WTC11 (cell line): ENCODE measurements around the gene EREG. TPM values are rescaled to one million over a fixed set of nuclear protein-coding genes. Genes with fewer than 3 reads are reported as not detected.

ENCODE experiments used
- ATAC-seq: fragments of 200-7000 bp; cut with Tn5 transposase; 2 replicates; pipeline ENCODE4 v1.10.0; 2021; ENCODE audit warnings: mild to moderate bottlenecking, moderate library complexity
- CTCF ChIA-PET: fragments of 300-600 bp; sonication (Branson Sonifier 250); formaldehyde crosslinking; loops from one replicate; lab custom pipeline; 2021; ENCODE audit warnings: antibody characterized with exemption; lab: Charles Lee
- POLR2A ChIA-PET: fragments of 350-600 bp; sonication (Branson Sonifier 250); formaldehyde crosslinking; loops from one replicate; lab custom pipeline; 2021; ENCODE audit warnings: antibody characterized with exemption; lab: Charles Lee
- DNase-seq: peaks from one replicate; pipeline ENCODE4 v3.0.0; 2021; ENCODE audit warnings: low spot score
- H3K27ac Mint-ChIP-seq: 2 replicates; pipeline ENCODE4 v1.8.0; 2021; ENCODE audit warnings: mixed read lengths
- H3K27me3 Mint-ChIP-seq: 2 replicates; pipeline ENCODE4 v1.8.0; 2021; ENCODE audit warnings: low read depth, mild to moderate bottlenecking, moderate library complexity, mixed read lengths
- H3K36me3 Mint-ChIP-seq: 2 replicates; pipeline ENCODE4 v1.8.0; 2021; ENCODE audit warnings: mixed read lengths
- H3K4me1 Mint-ChIP-seq: 2 replicates; pipeline ENCODE4 v1.8.0; 2022; ENCODE audit warnings: mixed read lengths
- H3K4me3 Mint-ChIP-seq: 2 replicates; pipeline ENCODE4 v1.8.0; 2021; ENCODE audit warnings: mild to moderate bottlenecking, moderate library complexity, mixed read lengths
- H3K9me3 Mint-ChIP-seq: 2 replicates; pipeline ENCODE4 v1.8.0; 2021; ENCODE audit warnings: mixed read lengths
- ATF6 ChIP-seq: sonication (generic); formaldehyde crosslinking; IDR thresholded peaks from 2 replicates; pipeline ENCODE4 v1.8.1; 2023; ENCODE audit warnings: mild to moderate bottlenecking, missing genetic modification reagents
- CREM ChIP-seq: sonication (generic); formaldehyde crosslinking; IDR thresholded peaks from 2 replicates; pipeline ENCODE4 v1.8.1; 2022; ENCODE audit warnings: mild to moderate bottlenecking, missing genetic modification reagents, moderate library complexity
- E2F4 ChIP-seq: sonication (generic); formaldehyde crosslinking; IDR thresholded peaks from 2 replicates; pipeline ENCODE4 v1.8.1; 2022; ENCODE audit warnings: low read depth, mild to moderate bottlenecking, moderate library complexity, missing genetic modification reagents, borderline replicate concordance
- E2F5 ChIP-seq: sonication (generic); formaldehyde crosslinking; IDR thresholded peaks from 2 replicates; pipeline ENCODE4 v1.8.1; 2022; ENCODE audit warnings: mild to moderate bottlenecking, moderate library complexity, missing genetic modification reagents
- ELF4 ChIP-seq: sonication (generic); formaldehyde crosslinking; IDR thresholded peaks from 2 replicates; pipeline ENCODE4 v1.8.1; 2022; ENCODE audit warnings: low read depth, mild to moderate bottlenecking, moderate library complexity, missing genetic modification reagents
- EMX1 ChIP-seq: fragments of 250-450 bp; sonication (Bioruptor Pico); IDR thresholded peaks from 2 replicates; pipeline ENCODE4 v1.8.0; 2021; ENCODE audit warnings: mild to moderate bottlenecking
- FOXP1 ChIP-seq: sonication (generic); formaldehyde crosslinking; IDR thresholded peaks from 2 replicates; pipeline ENCODE4 v1.8.0; 2022; ENCODE audit warnings: missing genetic modification reagents, mild to moderate bottlenecking, moderate library complexity, borderline replicate concordance
- HMGXB4 ChIP-seq: sonication (generic); formaldehyde crosslinking; IDR thresholded peaks from 2 replicates; pipeline ENCODE4 v1.8.1; 2023; ENCODE audit warnings: mild to moderate bottlenecking, moderate library complexity, missing genetic modification reagents
- IRF1 ChIP-seq: sonication (generic); formaldehyde crosslinking; IDR thresholded peaks from 2 replicates; pipeline ENCODE4 v1.8.0; 2023; ENCODE audit warnings: missing genetic modification reagents
- IRF2 ChIP-seq: sonication (generic); formaldehyde crosslinking; IDR thresholded peaks from 2 replicates; pipeline ENCODE4 v1.8.0; 2022; ENCODE audit warnings: low read depth, missing genetic modification reagents, borderline replicate concordance
- JAZF1 ChIP-seq: fragments of 250-450 bp; sonication (Bioruptor Pico); IDR thresholded peaks from 2 replicates; pipeline ENCODE4 v1.9.0; 2021; ENCODE audit warnings: moderate library complexity, mild to moderate bottlenecking, inconsistent platforms
- NR1H2 ChIP-seq: sonication (generic); formaldehyde crosslinking; IDR thresholded peaks from 2 replicates; pipeline ENCODE4 v1.9.0; 2021; ENCODE audit warnings: mild to moderate bottlenecking, moderate library complexity, missing genetic modification reagents
- NR3C1 ChIP-seq: sonication (generic); formaldehyde crosslinking; conservative IDR thresholded peaks from 2 replicates; pipeline ENCODE4 v1.8.1; 2023; ENCODE audit warnings: low read depth, mild to moderate bottlenecking, missing genetic modification reagents
- SMAD3 ChIP-seq: sonication (generic); formaldehyde crosslinking; IDR thresholded peaks from 2 replicates; pipeline ENCODE4 v1.8.0; 2022; ENCODE audit warnings: missing genetic modification reagents, mild to moderate bottlenecking, borderline replicate concordance
- USF1 ChIP-seq: sonication (generic); formaldehyde crosslinking; IDR thresholded peaks from 2 replicates; pipeline ENCODE4 v1.8.0; 2022; ENCODE audit warnings: mild to moderate bottlenecking, missing genetic modification reagents
- ZNF317 ChIP-seq: sonication (generic); formaldehyde crosslinking; IDR thresholded peaks from 2 replicates; pipeline ENCODE4 v1.8.1; 2023; ENCODE audit warnings: low read depth, mild to moderate bottlenecking, moderate library complexity, missing genetic modification reagents, borderline replicate concordance
- ZNF671 ChIP-seq: fragments of 250-450 bp; sonication (Bioruptor Pico); IDR thresholded peaks from 2 replicates; pipeline ENCODE4 v1.8.0; 2021; ENCODE audit warnings: mild to moderate bottlenecking
- total RNA-seq: library from RNA; stranded (reverse); gene quantifications from 3 replicates; pipeline ENCODE4 v1.2.3, GENCODE V29; 2021

The EREG gene
- total RNA-seq, 1 experiment from 2014 or later, result 0.09 TPM

GRCh38 chr4:74402692-74403456, 37.9 kb downstream of the EREG start:
- H3K27me3 Mint-ChIP-seq, result no peaks in the 10 kb centered on the region
- no peak for DNase-seq
- no peak for ATAC-seq
- H3K27ac Mint-ChIP-seq, result no peak overlapping the region
- no peak overlapping the region for H3K4me3 Mint-ChIP-seq
- H3K36me3 Mint-ChIP-seq, result no peaks in the 10 kb centered on the region
- peaks cover 10% of the 10 kb centered on the region for H3K9me3 Mint-ChIP-seq
- TF ChIP-seq JAZF1 (CRISPR knock-in tag) (no peak), ELF4 (CRISPR knock-in tag) (no peak), FOXP1 (no peak), IRF1 (no peak), E2F4 (CRISPR knock-in tag) (no peak)
- ChIA-PET POLR2A (no interaction called here), CTCF (no interaction called here)
- H3K4me1 Mint-ChIP-seq, result no peaks in the 10 kb centered on the region

- CTCF ChIA-PET, result no interaction called here
Measured at GRCh38 chr4:74407891-74408290, 42.9 kb downstream of the EREG start.

More at GRCh38 chr4:74407891-74408290, 42.9 kb downstream of the EREG start:
- POLR2A ChIA-PET, result no interaction called here
- H3K4me3 Mint-ChIP-seq, result no peak overlapping the region
- DNase-seq, result no peak
- no peaks in the 10 kb centered on the region for H3K36me3 Mint-ChIP-seq
- H3K27me3 Mint-ChIP-seq, result peaks cover 22% of the 10 kb centered on the region
- no peak overlapping the region for H3K27ac Mint-ChIP-seq
- ATAC-seq, result no peak
- H3K9me3 Mint-ChIP-seq, result no peaks in the 10 kb centered on the region
- peaks cover 20% of the 10 kb centered on the region for H3K4me1 Mint-ChIP-seq
- TF ChIP-seq ZNF671 (CRISPR knock-in tag) (no peak), ZNF317 (CRISPR knock-in tag) (no peak), ATF6 (CRISPR knock-in tag) (no peak), HMGXB4 (CRISPR knock-in tag) (no peak), E2F4 (CRISPR knock-in tag) (no peak), CREM (CRISPR knock-in tag) (no peak), USF1 (no peak), SMAD3 (CRISPR knock-in tag) (no peak), EMX1 (CRISPR knock-in tag) (no peak), E2F5 (CRISPR knock-in tag) (no peak), NR1H2 (CRISPR knock-in tag) (no peak), NR3C1 (CRISPR knock-in tag) (no peak), IRF2 (CRISPR knock-in tag) (no peak)
